ENCODE results near the gene PIEZO2. TPM values are rescaled to one million over a fixed set of nuclear protein-coding genes. Genes with fewer than 3 reads are reported as not detected.

Gene PIEZO2
- total RNA-seq, 1 donor from 2014 or later, result 134 TPM

GRCh38 chr18:10754128-10754527, 395.2 kb downstream of the PIEZO2 start:
- Mint-ChIP-seq H3K9me3 (ENCODE audit: unreplicated experiment) (no peaks in the 10 kb centered on the region), H3K27ac (ENCODE audit: unreplicated experiment) (no peak overlapping the region), H3K4me1 (ENCODE audit: unreplicated experiment) (no peaks in the 10 kb centered on the region), H3K36me3 (ENCODE audit: unreplicated experiment) (peaks cover 43% of the 10 kb centered on the region), H3K4me3 (ENCODE audit: unreplicated experiment) (no peak overlapping the region), H3K27me3 (ENCODE audit: unreplicated experiment) (no peaks in the 10 kb centered on the region)
- no peak for TF ChIP-seq CTCF (IDR thresholded peaks at IDR 0.05)
- no peak for DNase-seq (ENCODE audit: extremely low spot score, unreplicated experiment)

- no peaks in the 10 kb centered on the region for H3K4me1 Mint-ChIP-seq (ENCODE audit: unreplicated experiment)
- H3K9me3 Mint-ChIP-seq (ENCODE audit: unreplicated experiment), result no peaks in the 10 kb centered on the region
- DNase-seq (ENCODE audit: extremely low spot score, unreplicated experiment), result no peak
- peaks cover 47% of the 10 kb centered on the region for H3K36me3 Mint-ChIP-seq (ENCODE audit: unreplicated experiment)
- TF ChIP-seq CTCF (IDR thresholded peaks at IDR 0.05), result no peak
- no peak overlapping the region for H3K4me3 Mint-ChIP-seq (ENCODE audit: unreplicated experiment)
- no peak overlapping the region for H3K27ac Mint-ChIP-seq (ENCODE audit: unreplicated experiment)
- no peaks in the 10 kb centered on the region for H3K27me3 Mint-ChIP-seq (ENCODE audit: unreplicated experiment)
These were observed 397.0 kb downstream of the PIEZO2 start for GRCh38 chr18:10752382-10752781.

GRCh38 chr18:10751653-10752052, 397.7 kb downstream of the PIEZO2 start:
- no peak overlapping the region for H3K4me3 Mint-ChIP-seq (ENCODE audit: unreplicated experiment)
- TF ChIP-seq CTCF (IDR thresholded peaks at IDR 0.05), result no peak
- H3K9me3 Mint-ChIP-seq (ENCODE audit: unreplicated experiment), result no peaks in the 10 kb centered on the region
- H3K36me3 Mint-ChIP-seq (ENCODE audit: unreplicated experiment), result peaks cover 55% of the 10 kb centered on the region
- H3K27ac Mint-ChIP-seq (ENCODE audit: unreplicated experiment), result no peak overlapping the region
- no peaks in the 10 kb centered on the region for H3K4me1 Mint-ChIP-seq (ENCODE audit: unreplicated experiment)
- no peak for DNase-seq (ENCODE audit: extremely low spot score, unreplicated experiment)
- H3K27me3 Mint-ChIP-seq (ENCODE audit: unreplicated experiment), result no peaks in the 10 kb centered on the region

GRCh38 chr18:10750191-10751035, 399.0 kb downstream of the PIEZO2 start:
- Mint-ChIP-seq H3K9me3 (ENCODE audit: unreplicated experiment) (no peaks in the 10 kb centered on the region), H3K36me3 (ENCODE audit: unreplicated experiment) (peaks cover 55% of the 10 kb centered on the region), H3K4me3 (ENCODE audit: unreplicated experiment) (no peak overlapping the region), H3K27ac (ENCODE audit: unreplicated experiment) (no peak overlapping the region), H3K4me1 (ENCODE audit: unreplicated experiment) (no peaks in the 10 kb centered on the region), H3K27me3 (ENCODE audit: unreplicated experiment) (no peaks in the 10 kb centered on the region)
- TF ChIP-seq CTCF (IDR thresholded peaks at IDR 0.05), result no peak
- DNase-seq (ENCODE audit: extremely low spot score, unreplicated experiment), result no peak

- Mint-ChIP-seq H3K36me3 (ENCODE audit: unreplicated experiment) (peaks cover 52% of the 10 kb centered on the region), H3K4me3 (ENCODE audit: unreplicated experiment) (no peak overlapping the region), H3K4me1 (ENCODE audit: unreplicated experiment) (no peaks in the 10 kb centered on the region), H3K9me3 (ENCODE audit: unreplicated experiment) (no peaks in the 10 kb centered on the region), H3K27ac (ENCODE audit: unreplicated experiment) (no peak overlapping the region), H3K27me3 (ENCODE audit: unreplicated experiment) (no peaks in the 10 kb centered on the region)
- no peak for TF ChIP-seq CTCF (IDR thresholded peaks at IDR 0.05)
- DNase-seq (ENCODE audit: extremely low spot score, unreplicated experiment), result no peak
These were observed 400.7 kb downstream of the PIEZO2 start for GRCh38 chr18:10748641-10749040.
